HFFc6 (cell line): ENCODE results near the gene FAM168A. TPM values are rescaled to one million over a fixed set of nuclear protein-coding genes. Genes with fewer than 3 reads are reported as not detected.

Experiments used
- DNase-seq: peaks from one replicate; pipeline ENCODE4 v3.0.0-alpha.2; 2018
- H3K27ac Mint-ChIP-seq: 2 replicates; pipeline ENCODE4 v1.8.0; 2020; ENCODE audit warnings: mild to moderate bottlenecking, mixed read lengths
- H3K27me3 Mint-ChIP-seq: 2 replicates; pipeline ENCODE4 v1.8.0; 2021; ENCODE audit warnings: mild to moderate bottlenecking, moderate library complexity, mixed read lengths; ENCODE audit not compliant: insufficient read depth
- H3K36me3 Mint-ChIP-seq: 2 replicates; pipeline ENCODE4 v1.8.0; 2021; ENCODE audit warnings: low read depth, mixed read lengths
- H3K4me1 Mint-ChIP-seq: 2 replicates; pipeline ENCODE4 v1.8.0; 2020; ENCODE audit warnings: low read depth, mixed read lengths
- H3K4me3 Mint-ChIP-seq: 2 replicates; pipeline ENCODE4 v1.8.0; 2020; ENCODE audit warnings: mild to moderate bottlenecking, moderate library complexity, mixed read lengths
- H3K9me3 Mint-ChIP-seq: 2 replicates; pipeline ENCODE4 v1.8.0; 2020; ENCODE audit warnings: mild to moderate bottlenecking, mixed read lengths
- total RNA-seq, 6 experiments: library from RNA; stranded (reverse); fragmentation: NEBNext Ultra II Directional; extraction: Animal tissue kit (Norgen Biotek cat#: 25700); gene quantifications; 2 replicates in 1 of 6; 3 replicates in 5 of 6; pipeline ENCODE4 v1.2.3, GENCODE V29; 2021
- TF ChIP-seq, protein P1 (sequence below): fragments of 200-600 bp; sonication (generic); IDR thresholded peaks from 2 replicates; pipeline ENCODE4 v1.5.0; 2021; ENCODE audit warnings: antibody characterized with exemption, mild to moderate bottlenecking

The FAM168A gene
- total RNA-seq, 6 experiments from 2014 or later: 32.6 to 40.1 (median 38.8) TPM

GRCh38 chr11:73592640-73593039, 5.3 kb downstream of the FAM168A start:
- Mint-ChIP-seq H3K9me3 (no peaks in the 10 kb centered on the region), H3K27me3 (no peaks in the 10 kb centered on the region), H3K36me3 (no peaks in the 10 kb centered on the region), H3K4me1 (peaks cover 36% of the 10 kb centered on the region), H3K4me3 (no peak overlapping the region), H3K27ac (no peak overlapping the region)
- TF ChIP-seq, protein P1, sequence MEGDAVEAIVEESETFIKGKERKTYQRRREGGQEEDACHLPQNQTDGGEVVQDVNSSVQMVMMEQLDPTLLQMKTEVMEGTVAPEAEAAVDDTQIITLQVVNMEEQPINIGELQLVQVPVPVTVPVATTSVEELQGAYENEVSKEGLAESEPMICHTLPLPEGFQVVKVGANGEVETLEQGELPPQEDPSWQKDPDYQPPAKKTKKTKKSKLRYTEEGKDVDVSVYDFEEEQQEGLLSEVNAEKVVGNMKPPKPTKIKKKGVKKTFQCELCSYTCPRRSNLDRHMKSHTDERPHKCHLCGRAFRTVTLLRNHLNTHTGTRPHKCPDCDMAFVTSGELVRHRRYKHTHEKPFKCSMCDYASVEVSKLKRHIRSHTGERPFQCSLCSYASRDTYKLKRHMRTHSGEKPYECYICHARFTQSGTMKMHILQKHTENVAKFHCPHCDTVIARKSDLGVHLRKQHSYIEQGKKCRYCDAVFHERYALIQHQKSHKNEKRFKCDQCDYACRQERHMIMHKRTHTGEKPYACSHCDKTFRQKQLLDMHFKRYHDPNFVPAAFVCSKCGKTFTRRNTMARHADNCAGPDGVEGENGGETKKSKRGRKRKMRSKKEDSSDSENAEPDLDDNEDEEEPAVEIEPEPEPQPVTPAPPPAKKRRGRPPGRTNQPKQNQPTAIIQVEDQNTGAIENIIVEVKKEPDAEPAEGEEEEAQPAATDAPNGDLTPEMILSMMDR: no peak
- no peak for DNase-seq

DNA sequence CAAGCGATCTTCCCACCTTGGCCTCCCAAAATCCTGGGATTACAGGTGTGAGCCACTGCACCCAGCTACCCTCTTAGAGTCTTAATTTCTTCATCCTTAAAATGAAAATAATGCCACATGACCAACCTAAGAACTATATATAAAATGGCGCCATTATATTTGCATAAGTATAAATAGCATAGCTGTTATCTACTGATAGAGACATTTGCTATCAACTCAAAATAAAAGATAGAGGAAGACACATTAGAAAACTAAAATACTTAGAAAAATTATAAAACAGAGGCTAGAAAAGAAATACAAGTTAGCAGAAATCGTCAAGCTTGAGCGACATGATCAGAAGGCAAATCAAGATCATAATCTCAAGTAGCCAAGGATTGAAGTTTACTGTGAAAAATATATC, 6.2 kb downstream of the FAM168A start:
- Mint-ChIP-seq H3K27ac (no peak overlapping the region), H3K27me3 (no peaks in the 10 kb centered on the region), H3K9me3 (no peaks in the 10 kb centered on the region), H3K4me3 (no peak overlapping the region), H3K36me3 (no peaks in the 10 kb centered on the region), H3K4me1 (peaks cover 31% of the 10 kb centered on the region)
- TF ChIP-seq, protein P1: no peak
- no peak for DNase-seq

GRCh38 chr11:73590991-73591390, 6.9 kb downstream of the FAM168A start:
- H3K9me3 Mint-ChIP-seq: no peaks in the 10 kb centered on the region
- no peak overlapping the region for H3K4me3 Mint-ChIP-seq
- peaks cover 31% of the 10 kb centered on the region for H3K4me1 Mint-ChIP-seq
- no peaks in the 10 kb centered on the region for H3K27me3 Mint-ChIP-seq
- H3K36me3 Mint-ChIP-seq: no peaks in the 10 kb centered on the region
- DNase-seq: no peak
- H3K27ac Mint-ChIP-seq: no peak overlapping the region
- TF ChIP-seq, protein P1: no peak

GRCh38 chr11:73586791-73587190, 11.1 kb downstream of the FAM168A start:
- TF ChIP-seq, protein P1: no peak
- H3K4me1 Mint-ChIP-seq: peaks cover 37% of the 10 kb centered on the region
- no peak overlapping the region for H3K4me3 Mint-ChIP-seq
- H3K27me3 Mint-ChIP-seq: no peaks in the 10 kb centered on the region
- H3K9me3 Mint-ChIP-seq: no peaks in the 10 kb centered on the region
- no peak for DNase-seq
- H3K27ac Mint-ChIP-seq: peak overlapping the region; percentile 73
- H3K36me3 Mint-ChIP-seq: peaks cover 5% of the 10 kb centered on the region; the same call in 1 of the 2 replicates

GRCh38 chr11:73585834-73586575, 11.9 kb downstream of the FAM168A start:
- peaks cover 38% of the 10 kb centered on the region for H3K4me1 Mint-ChIP-seq

More at GRCh38 chr11:73585834-73586575, 11.9 kb downstream of the FAM168A start:
- Mint-ChIP-seq H3K36me3 (peaks cover 5% of the 10 kb centered on the region), H3K4me3 (no peak overlapping the region), H3K27ac (peak overlapping the region; percentile 73), H3K9me3 (no peaks in the 10 kb centered on the region), H3K27me3 (no peaks in the 10 kb centered on the region)
- TF ChIP-seq, protein P1: no peak
- peak; percentile 76 for DNase-seq
